ENCODE measurements around the gene CCDC83. TPM values are rescaled to one million over a fixed set of nuclear protein-coding genes. Genes with fewer than 3 reads are reported as not detected.

CCDC83 gene
- total RNA-seq, 2 experiments from 2014 or later: not detected

- peaks cover 2% of the 10 kb centered on the region for H3K27me3 Mint-ChIP-seq
- no peak overlapping the region for H3K27ac Mint-ChIP-seq
- POLR2A ChIA-PET: no interaction called here
- CTCF ChIA-PET: interaction anchor here (0.6 to 4.9 kb wide), 5 partner anchors 11 to 352 kb away, joined by 3 to 25 read pairs (median 3); partner anchors contain the start of gene CCDC83
- no peak for DNase-seq
- no peaks in the 10 kb centered on the region for H3K36me3 Mint-ChIP-seq (ENCODE audit: low read depth)
- no peak overlapping the region for H3K4me3 Mint-ChIP-seq
- no peaks in the 10 kb centered on the region for H3K9me3 Mint-ChIP-seq
- no peaks in the 10 kb centered on the region for H3K4me1 Mint-ChIP-seq
Measured at GRCh38 chr11:85866137-85866827, 11.1 kb downstream of the CCDC83 start.

- DNase-seq: no peak
- Mint-ChIP-seq H3K27ac (no peak overlapping the region), H3K9me3 (no peaks in the 10 kb centered on the region), H3K36me3 (ENCODE audit: low read depth) (no peaks in the 10 kb centered on the region), H3K4me3 (no peak overlapping the region), H3K4me1 (no peaks in the 10 kb centered on the region), H3K27me3 (no peaks in the 10 kb centered on the region)
- ChIA-PET CTCF (interaction anchor here (0.6 to 1.4 kb wide), 3 partner anchors 13 to 424 kb away, joined by 3 to 5 read pairs (median 3); partner anchors contain the start of gene CCDC83), POLR2A (no interaction called here)
Measured at GRCh38 chr11:85867751-85868150, 12.6 kb downstream of the CCDC83 start.

- POLR2A ChIA-PET: no interaction called here
- Mint-ChIP-seq H3K36me3 (ENCODE audit: low read depth) (no peaks in the 10 kb centered on the region), H3K4me1 (no peaks in the 10 kb centered on the region), H3K9me3 (no peaks in the 10 kb centered on the region), H3K4me3 (no peak overlapping the region), H3K27ac (no peak overlapping the region), H3K27me3 (no peaks in the 10 kb centered on the region)
- DNase-seq: no peak
- CTCF ChIA-PET: no interaction called here
Measured at GRCh38 chr11:85869781-85870180, 14.6 kb downstream of the CCDC83 start.

- H3K27ac Mint-ChIP-seq: no peak overlapping the region
- no peaks in the 10 kb centered on the region for H3K36me3 Mint-ChIP-seq (ENCODE audit: low read depth)
- H3K9me3 Mint-ChIP-seq: no peaks in the 10 kb centered on the region
- ChIA-PET POLR2A (no interaction called here), CTCF (no interaction called here)
- no peaks in the 10 kb centered on the region for H3K4me1 Mint-ChIP-seq
- no peak for DNase-seq
- no peak overlapping the region for H3K4me3 Mint-ChIP-seq
- H3K27me3 Mint-ChIP-seq: peaks cover 8% of the 10 kb centered on the region
Measured at GRCh38 chr11:85874265-85874664, 19.1 kb downstream of the CCDC83 start.

GRCh38 chr11:85875505-85875904 lies 20.3 kb downstream of the CCDC83 start:
- Mint-ChIP-seq H3K27me3 (peaks cover 12% of the 10 kb centered on the region), H3K36me3 (ENCODE audit: low read depth) (no peaks in the 10 kb centered on the region), H3K4me1 (no peaks in the 10 kb centered on the region), H3K4me3 (no peak overlapping the region), H3K9me3 (no peaks in the 10 kb centered on the region), H3K27ac (no peak overlapping the region)
- DNase-seq: no peak
- CTCF ChIA-PET: interaction anchor here (0.6 kb wide), 1 partner anchor 416 kb away, joined by 3 read pairs; no protein-coding TSS in a partner anchor
- POLR2A ChIA-PET: no interaction called here

GRCh38 chr11:85884581-85885021 lies 29.4 kb downstream of the CCDC83 start:
- ChIA-PET CTCF (interaction anchor here (1.0 kb wide), 1 partner anchor 29 kb away, joined by 3 read pairs; the partner anchor contains the start of gene CCDC83), POLR2A (no interaction called here)
- Mint-ChIP-seq H3K9me3 (no peaks in the 10 kb centered on the region), H3K4me1 (no peaks in the 10 kb centered on the region), H3K36me3 (ENCODE audit: low read depth) (no peaks in the 10 kb centered on the region), H3K4me3 (no peak overlapping the region), H3K27ac (no peak overlapping the region), H3K27me3 (peaks cover 10% of the 10 kb centered on the region)
- no peak for DNase-seq

- no peaks in the 10 kb centered on the region for H3K4me1 Mint-ChIP-seq
- ChIA-PET POLR2A (no interaction called here), CTCF (no interaction called here)
- H3K27ac Mint-ChIP-seq: no peak overlapping the region
- H3K9me3 Mint-ChIP-seq: no peaks in the 10 kb centered on the region
- peaks cover 7% of the 10 kb centered on the region for H3K27me3 Mint-ChIP-seq
- no peaks in the 10 kb centered on the region for H3K36me3 Mint-ChIP-seq (ENCODE audit: low read depth)
- no peak for DNase-seq
- no peak overlapping the region for H3K4me3 Mint-ChIP-seq
Measured at GRCh38 chr11:85886089-85887056, 31.2 kb downstream of the CCDC83 start.

- H3K27me3 Mint-ChIP-seq: peaks cover 9% of the 10 kb centered on the region
Measured at GRCh38 chr11:85889108-85889507, 33.9 kb downstream of the CCDC83 start.

GRCh38 chr11:85889676-85890579 lies 34.7 kb downstream of the CCDC83 start:
- CTCF ChIA-PET: no interaction called here
- Mint-ChIP-seq H3K4me3 (no peak overlapping the region), H3K4me1 (no peaks in the 10 kb centered on the region), H3K27me3 (peaks cover 9% of the 10 kb centered on the region), H3K36me3 (ENCODE audit: low read depth) (no peaks in the 10 kb centered on the region), H3K9me3 (no peaks in the 10 kb centered on the region), H3K27ac (no peak overlapping the region)
- POLR2A ChIA-PET: no interaction called here
- DNase-seq: no peak

More at GRCh38 chr11:85889108-85889507, 33.9 kb downstream of the CCDC83 start:
- no peak overlapping the region for H3K4me3 Mint-ChIP-seq
- H3K36me3 Mint-ChIP-seq (ENCODE audit: low read depth): no peaks in the 10 kb centered on the region
- no peaks in the 10 kb centered on the region for H3K9me3 Mint-ChIP-seq
- ChIA-PET CTCF (no interaction called here), POLR2A (no interaction called here)
- no peaks in the 10 kb centered on the region for H3K4me1 Mint-ChIP-seq
- no peak for DNase-seq
- H3K27ac Mint-ChIP-seq: no peak overlapping the region

- H3K27me3 Mint-ChIP-seq: peaks cover 2% of the 10 kb centered on the region
Measured at GRCh38 chr11:85893395-85893794, 38.2 kb downstream of the CCDC83 start.

GRCh38 chr11:85896876-85897275 lies 41.7 kb downstream of the CCDC83 start:
- no peaks in the 10 kb centered on the region for H3K36me3 Mint-ChIP-seq (ENCODE audit: low read depth)
- CTCF ChIA-PET: no interaction called here
- H3K9me3 Mint-ChIP-seq: no peaks in the 10 kb centered on the region
- no peak for DNase-seq
- no peak overlapping the region for H3K4me3 Mint-ChIP-seq
- peaks cover 6% of the 10 kb centered on the region for H3K27me3 Mint-ChIP-seq
- H3K4me1 Mint-ChIP-seq: no peaks in the 10 kb centered on the region
- no peak overlapping the region for H3K27ac Mint-ChIP-seq
- POLR2A ChIA-PET: no interaction called here

More at GRCh38 chr11:85893395-85893794, 38.2 kb downstream of the CCDC83 start:
- Mint-ChIP-seq H3K9me3 (no peaks in the 10 kb centered on the region), H3K27ac (no peak overlapping the region), H3K4me1 (no peaks in the 10 kb centered on the region), H3K36me3 (ENCODE audit: low read depth) (no peaks in the 10 kb centered on the region), H3K4me3 (no peak overlapping the region)
- ChIA-PET POLR2A (no interaction called here), CTCF (no interaction called here)
- DNase-seq: no peak

GRCh38 chr11:85898456-85898855 lies 43.3 kb downstream of the CCDC83 start:
- Mint-ChIP-seq H3K27me3 (peaks cover 4% of the 10 kb centered on the region), H3K4me3 (no peak overlapping the region), H3K9me3 (no peaks in the 10 kb centered on the region), H3K27ac (no peak overlapping the region), H3K36me3 (ENCODE audit: low read depth) (no peaks in the 10 kb centered on the region), H3K4me1 (no peaks in the 10 kb centered on the region)
- no peak for DNase-seq
- POLR2A ChIA-PET: no interaction called here
- CTCF ChIA-PET: no interaction called here

- DNase-seq: no peak
- no peaks in the 10 kb centered on the region for H3K9me3 Mint-ChIP-seq
- POLR2A ChIA-PET: no interaction called here
Measured at GRCh38 chr11:85902353-85902752, 47.2 kb downstream of the CCDC83 start.

More at GRCh38 chr11:85902353-85902752, 47.2 kb downstream of the CCDC83 start:
- CTCF ChIA-PET: no interaction called here
- H3K4me1 Mint-ChIP-seq: no peaks in the 10 kb centered on the region
- no peak overlapping the region for H3K4me3 Mint-ChIP-seq
- H3K27me3 Mint-ChIP-seq: peaks cover 4% of the 10 kb centered on the region
- no peak overlapping the region for H3K27ac Mint-ChIP-seq
- H3K36me3 Mint-ChIP-seq (ENCODE audit: low read depth): no peaks in the 10 kb centered on the region

Measured in activated CD4-positive, alpha-beta memory T cell treated with anti-CD3 and anti-CD28 coated beads, Interleukin-2, amount 10 ng/mL, durations not matched to agents 7 days and 5 days (primary cell).